WTC11 (cell line): ENCODE results near the gene RSPH1. TPM values are rescaled to one million over a fixed set of nuclear protein-coding genes. Genes with fewer than 3 reads are reported as not detected.
A peak's percentile ranks its signal among the peaks of the same experiment; 100 is the strongest.

Source experiments
- ATAC-seq: fragments of 200-7000 bp; cut with Tn5 transposase; 2 replicates; pipeline ENCODE4 v1.10.0; 2021; ENCODE audit warnings: mild to moderate bottlenecking, moderate library complexity
- CTCF ChIA-PET: fragments of 300-600 bp; sonication (Branson Sonifier 250); formaldehyde crosslinking; loops from one replicate; lab custom pipeline; 2021; ENCODE audit warnings: antibody characterized with exemption; lab: Charles Lee
- POLR2A ChIA-PET: fragments of 350-600 bp; sonication (Branson Sonifier 250); formaldehyde crosslinking; loops from one replicate; lab custom pipeline; 2021; ENCODE audit warnings: antibody characterized with exemption; lab: Charles Lee
- DNase-seq: peaks from one replicate; pipeline ENCODE4 v3.0.0; 2021; ENCODE audit warnings: low spot score
- H3K27ac Mint-ChIP-seq: 2 replicates; pipeline ENCODE4 v1.8.0; 2021; ENCODE audit warnings: mixed read lengths
- H3K27me3 Mint-ChIP-seq: 2 replicates; pipeline ENCODE4 v1.8.0; 2021; ENCODE audit warnings: low read depth, mild to moderate bottlenecking, moderate library complexity, mixed read lengths
- H3K36me3 Mint-ChIP-seq: 2 replicates; pipeline ENCODE4 v1.8.0; 2021; ENCODE audit warnings: mixed read lengths
- H3K4me1 Mint-ChIP-seq: 2 replicates; pipeline ENCODE4 v1.8.0; 2022; ENCODE audit warnings: mixed read lengths
- H3K4me3 Mint-ChIP-seq: 2 replicates; pipeline ENCODE4 v1.8.0; 2021; ENCODE audit warnings: mild to moderate bottlenecking, moderate library complexity, mixed read lengths
- H3K9me3 Mint-ChIP-seq: 2 replicates; pipeline ENCODE4 v1.8.0; 2021; ENCODE audit warnings: mixed read lengths
- ATF3 ChIP-seq: sonication (generic); formaldehyde crosslinking; conservative IDR thresholded peaks from 2 replicates; pipeline ENCODE4 v1.8.1; 2022; ENCODE audit warnings: mild to moderate bottlenecking, missing genetic modification reagents
- CBFB ChIP-seq: sonication (generic); formaldehyde crosslinking; IDR thresholded peaks from 2 replicates; pipeline ENCODE4 v1.8.1; 2022; ENCODE audit warnings: mild to moderate bottlenecking, low read depth, missing genetic modification reagents
- CREM ChIP-seq: sonication (generic); formaldehyde crosslinking; IDR thresholded peaks from 2 replicates; pipeline ENCODE4 v1.8.1; 2022; ENCODE audit warnings: mild to moderate bottlenecking, missing genetic modification reagents, moderate library complexity
- E2F1 ChIP-seq: sonication (generic); formaldehyde crosslinking; IDR thresholded peaks from 2 replicates; pipeline ENCODE4 v1.8.0; 2022; ENCODE audit warnings: mild to moderate bottlenecking, missing genetic modification reagents
- E2F4 ChIP-seq: sonication (generic); formaldehyde crosslinking; IDR thresholded peaks from 2 replicates; pipeline ENCODE4 v1.8.1; 2022; ENCODE audit warnings: low read depth, mild to moderate bottlenecking, moderate library complexity, missing genetic modification reagents, borderline replicate concordance
- E2F5 ChIP-seq: sonication (generic); formaldehyde crosslinking; IDR thresholded peaks from 2 replicates; pipeline ENCODE4 v1.8.1; 2022; ENCODE audit warnings: mild to moderate bottlenecking, moderate library complexity, missing genetic modification reagents
- ELF4 ChIP-seq: sonication (generic); formaldehyde crosslinking; IDR thresholded peaks from 2 replicates; pipeline ENCODE4 v1.8.1; 2022; ENCODE audit warnings: low read depth, mild to moderate bottlenecking, moderate library complexity, missing genetic modification reagents
- KAT7 ChIP-seq: sonication (generic); formaldehyde crosslinking; IDR thresholded peaks from 2 replicates; pipeline ENCODE4 v1.8.1; 2023; ENCODE audit warnings: missing genetic modification reagents, mild to moderate bottlenecking, borderline replicate concordance
- NFATC4 ChIP-seq: fragments of 250-450 bp; sonication (Bioruptor Pico); IDR thresholded peaks from 2 replicates; pipeline ENCODE4 v1.9.0; 2021; ENCODE audit warnings: mild to moderate bottlenecking
- NR3C1 ChIP-seq: sonication (generic); formaldehyde crosslinking; conservative IDR thresholded peaks from 2 replicates; pipeline ENCODE4 v1.8.1; 2023; ENCODE audit warnings: low read depth, mild to moderate bottlenecking, missing genetic modification reagents
- OVOL2 ChIP-seq: fragments of 250-450 bp; sonication (Bioruptor Pico); IDR thresholded peaks from 2 replicates; pipeline ENCODE4 v1.9.0; 2021; ENCODE audit warnings: mild to moderate bottlenecking, borderline replicate concordance
- PREB ChIP-seq: sonication (generic); formaldehyde crosslinking; IDR thresholded peaks from 2 replicates; pipeline ENCODE4 v1.8.1; 2022; ENCODE audit warnings: mild to moderate bottlenecking, missing genetic modification reagents, moderate library complexity, borderline replicate concordance
- RORB ChIP-seq: fragments of 250-450 bp; sonication (Bioruptor Pico); IDR thresholded peaks from 2 replicates; pipeline ENCODE4 v1.9.0; 2021; ENCODE audit warnings: mild to moderate bottlenecking
- TCF7 ChIP-seq: sonication (generic); formaldehyde crosslinking; IDR thresholded peaks from 2 replicates; pipeline ENCODE4 v1.8.0; 2022; ENCODE audit warnings: mild to moderate bottlenecking, low read depth, missing genetic modification reagents, moderate library complexity
- ZMAT4 ChIP-seq: fragments of 250-450 bp; sonication (Bioruptor Pico); IDR thresholded peaks from 2 replicates; pipeline ENCODE4 v1.9.0; 2021; ENCODE audit warnings: mild to moderate bottlenecking
- ZNF121 ChIP-seq: sonication (generic); formaldehyde crosslinking; IDR thresholded peaks from 2 replicates; pipeline ENCODE4 v1.8.0; 2023; ENCODE audit warnings: missing genetic modification reagents
- ZNF138 ChIP-seq: sonication (generic); formaldehyde crosslinking; conservative IDR thresholded peaks from 2 replicates; pipeline ENCODE4 v1.8.1; 2022; ENCODE audit warnings: mild to moderate bottlenecking, moderate library complexity, missing genetic modification reagents
- ZNF232 ChIP-seq: sonication (generic); formaldehyde crosslinking; IDR thresholded peaks from 2 replicates; pipeline ENCODE4 v1.8.0; 2022; ENCODE audit warnings: mild to moderate bottlenecking, missing genetic modification reagents
- ZNF416 ChIP-seq: fragments of 250-450 bp; sonication (Bioruptor Pico); IDR thresholded peaks from 2 replicates; pipeline ENCODE4 v1.9.0; 2021; ENCODE audit warnings: mild to moderate bottlenecking, inconsistent platforms
- ZNF512 ChIP-seq: sonication (generic); formaldehyde crosslinking; IDR thresholded peaks from 2 replicates; pipeline ENCODE4 v1.8.1; 2022; ENCODE audit warnings: missing genetic modification reagents, borderline replicate concordance
- total RNA-seq: library from RNA; stranded (reverse); gene quantifications from 3 replicates; pipeline ENCODE4 v1.2.3, GENCODE V29; 2021

Gene RSPH1
- total RNA-seq, 1 experiment from 2014 or later = 0.11 TPM

- Mint-ChIP-seq H3K27ac (peak overlapping the region; percentile 72), H3K4me1 (peaks cover 45% of the 10 kb centered on the region), H3K27me3 (no peaks in the 10 kb centered on the region), H3K9me3 (no peaks in the 10 kb centered on the region), H3K36me3 (peaks cover 43% of the 10 kb centered on the region), H3K4me3 (peak overlapping the region; percentile 73; the same call in 1 of the 2 replicates)
- TF ChIP-seq ZNF121 (no peak), E2F5 (CRISPR knock-in tag) (no peak), ZMAT4 (CRISPR knock-in tag) (no peak), E2F1 (CRISPR knock-in tag) (no peak), PREB (CRISPR knock-in tag) (no peak), KAT7 (no peak), RORB (CRISPR knock-in tag) (no peak), ZNF416 (CRISPR knock-in tag) (no peak), NR3C1 (CRISPR knock-in tag) (no peak), ATF3 (CRISPR knock-in tag) (no peak), E2F4 (no peak)
- DNase-seq (no peak), ATAC-seq (no peak)
- POLR2A ChIA-PET = no interaction called here
- CTCF ChIA-PET = interaction anchor here (0.8 to 1.6 kb wide), 3 partner anchors 10 to 128 kb away, joined by 3 read pairs; partner anchors contain the start of gene SLC37A1
These were observed 27.9 kb upstream of the RSPH1 start for GRCh38 chr21:42523941-42524340.

- TF ChIP-seq ZNF138 (CRISPR knock-in tag) (no peak), TCF7 (CRISPR knock-in tag) (no peak), ZNF512 (no peak), ELF4 (CRISPR knock-in tag) (no peak), OVOL2 (CRISPR knock-in tag) (no peak), NFATC4 (no peak), CREM (CRISPR knock-in tag) (no peak), ZNF232 (no peak), CBFB (no peak)
- peaks cover 50% of the 10 kb centered on the region for H3K36me3 Mint-ChIP-seq
- no peaks in the 10 kb centered on the region for H3K9me3 Mint-ChIP-seq
- ChIA-PET CTCF (interaction anchor here (1.3 to 2.0 kb wide), 2 partner anchors 9 to 56 kb away, joined by 3 to 4 read pairs; no protein-coding TSS in a partner anchor), POLR2A (no interaction called here)
- no peak for DNase-seq
- H3K4me1 Mint-ChIP-seq = peaks cover 45% of the 10 kb centered on the region
- ATAC-seq = no peak
- peak overlapping the region; percentile 30; the same call in 1 of the 2 replicates for H3K27ac Mint-ChIP-seq
- H3K27me3 Mint-ChIP-seq = no peaks in the 10 kb centered on the region
- H3K4me3 Mint-ChIP-seq = no peak overlapping the region
These were observed 27.2 kb upstream of the RSPH1 start for GRCh38 chr21:42523211-42523610.
